Progenitor cell of endocrine pancreas (in vitro differentiated cells): ENCODE data around the gene SLC51A. TPM values are rescaled to one million over a fixed set of nuclear protein-coding genes. Genes with fewer than 3 reads are reported as not detected.
A peak's percentile ranks its signal among the peaks of the same experiment; 100 is the strongest.

Source experiments
- DNase-seq: peaks from one replicate; pipeline ENCODE4 v3.0.0; 2021; ENCODE audit warnings: low spot score; ENCODE audit not compliant: unreplicated experiment
- H3K27ac Mint-ChIP-seq: 2 replicates; pipeline ENCODE4 v1.8.0; 2021; ENCODE audit warnings: mild to moderate bottlenecking, moderate library complexity, mixed read lengths
- H3K27me3 Mint-ChIP-seq: 2 replicates; pipeline ENCODE4 v1.8.0; 2021; ENCODE audit warnings: mixed read lengths
- H3K36me3 Mint-ChIP-seq: 2 replicates; pipeline ENCODE4 v1.8.0; 2022; ENCODE audit warnings: mixed read lengths; ENCODE audit not compliant: insufficient read depth
- H3K4me1 Mint-ChIP-seq: 2 replicates; pipeline ENCODE4 v1.8.0; 2021; ENCODE audit warnings: low read depth, mixed read lengths
- H3K4me3 Mint-ChIP-seq: 2 replicates; pipeline ENCODE4 v1.8.0; 2021; ENCODE audit warnings: low read depth, mild to moderate bottlenecking, moderate library complexity, mixed read lengths
- H3K9me3 Mint-ChIP-seq: 2 replicates; pipeline ENCODE4 v1.8.0; 2021; ENCODE audit warnings: low read depth, mixed read lengths
- CTCF ChIP-seq: fragments of 200-600 bp; sonication (generic); IDR thresholded peaks from one replicate; pipeline ENCODE4 v1.5.0; 2021; ENCODE audit warnings: antibody characterized with exemption, mild to moderate bottlenecking; ENCODE audit not compliant: unreplicated experiment
- total RNA-seq: library from RNA; stranded (reverse); gene quantifications from 2 replicates; pipeline ENCODE4 v1.2.1, GENCODE V29; 2021

Gene SLC51A
- total RNA-seq, 1 donor from 2014 or later: 0.34 TPM

GRCh38 chr3:196175116-196175625, 41.2 kb upstream of the SLC51A start:
- H3K4me3 Mint-ChIP-seq: no peak overlapping the region
- H3K9me3 Mint-ChIP-seq: no peaks in the 10 kb centered on the region
- peaks cover 18% of the 10 kb centered on the region for H3K4me1 Mint-ChIP-seq
- H3K27ac Mint-ChIP-seq: no peak overlapping the region
- no peak for TF ChIP-seq CTCF
- DNase-seq: no peak
- H3K27me3 Mint-ChIP-seq: peaks cover 3% of the 10 kb centered on the region
- no peaks in the 10 kb centered on the region for H3K36me3 Mint-ChIP-seq

GRCh38 chr3:196175722-196176121, 40.6 kb upstream of the SLC51A start:
- Mint-ChIP-seq H3K4me1 (peaks cover 18% of the 10 kb centered on the region), H3K36me3 (no peaks in the 10 kb centered on the region), H3K27ac (no peak overlapping the region), H3K27me3 (peaks cover 3% of the 10 kb centered on the region), H3K4me3 (no peak overlapping the region), H3K9me3 (no peaks in the 10 kb centered on the region)
- DNase-seq: no peak
- TF ChIP-seq CTCF: no peak

- Mint-ChIP-seq H3K4me3 (no peak overlapping the region), H3K9me3 (no peaks in the 10 kb centered on the region)
- no peak for TF ChIP-seq CTCF
These were observed 38.8 kb upstream of the SLC51A start for GRCh38 chr3:196177567-196177966.

GRCh38 chr3:196177967-196178366, 38.4 kb upstream of the SLC51A start:
- no peak for TF ChIP-seq CTCF
- Mint-ChIP-seq H3K36me3 (no peaks in the 10 kb centered on the region), H3K27me3 (peaks cover 3% of the 10 kb centered on the region), H3K9me3 (no peaks in the 10 kb centered on the region), H3K27ac (no peak overlapping the region), H3K4me3 (no peak overlapping the region), H3K4me1 (peaks cover 18% of the 10 kb centered on the region)
- no peak for DNase-seq

More at GRCh38 chr3:196177567-196177966, 38.8 kb upstream of the SLC51A start:
- Mint-ChIP-seq H3K4me1 (peaks cover 18% of the 10 kb centered on the region), H3K36me3 (no peaks in the 10 kb centered on the region), H3K27ac (no peak overlapping the region), H3K27me3 (peaks cover 3% of the 10 kb centered on the region)
- DNase-seq: no peak

GRCh38 chr3:196178993-196179379, 37.3 kb upstream of the SLC51A start:
- Mint-ChIP-seq H3K27ac (peak overlapping the region; percentile 87), H3K4me1 (peaks cover 18% of the 10 kb centered on the region), H3K4me3 (no peak overlapping the region)

More at GRCh38 chr3:196178993-196179379, 37.3 kb upstream of the SLC51A start:
- Mint-ChIP-seq H3K9me3 (no peaks in the 10 kb centered on the region), H3K27me3 (peaks cover 3% of the 10 kb centered on the region), H3K36me3 (no peaks in the 10 kb centered on the region)
- no peak for TF ChIP-seq CTCF
- DNase-seq: no peak
